Keratinocyte (primary cell): ENCODE measurements around the gene CAMKK2. TPM values are rescaled to one million over a fixed set of nuclear protein-coding genes. Genes with fewer than 3 reads are reported as not detected.
A peak's percentile ranks its signal among the peaks of the same experiment; 100 is the strongest.

Source experiments
- DNase-seq: peaks from one replicate; pipeline ENCODE4 v3.0.0-alpha.2; 2011; ENCODE audit warnings: low read depth, missing footprints, low spot score
- FAIRE-seq: peaks from 2 replicates; lab custom pipeline; 2011; peaks lifted over from hg19 to GRCh38; lab: Jason Lieb, UNC
- H2AFZ ChIP-seq: 2 replicates; pipeline ENCODE4 v1.6.0; 2012; ENCODE audit warnings: low read length, control low read depth, inconsistent platforms; ENCODE audit not compliant: control insufficient read depth
- H3K27ac ChIP-seq: 2 replicates; pipeline ENCODE4 v1.5.1; 2011; ENCODE audit warnings: low read length; ENCODE audit not compliant: control insufficient read depth, insufficient read depth
- H3K27me3 ChIP-seq: 3 replicates; pipeline ENCODE4 v1.6.0; 2011; ENCODE audit warnings: low read length; ENCODE audit not compliant: control insufficient read depth, insufficient read depth; ENCODE audit errors: extremely low read depth
- H3K36me3 ChIP-seq, 2 experiments: 2 replicates in 1 of 2; 3 replicates in 1 of 2; pipeline ENCODE4 v1.5.1; 2011; ENCODE audit warnings: low read length in 2 of 2, mild to moderate bottlenecking in 1 of 2; ENCODE audit not compliant: control insufficient read depth in 2 of 2, insufficient read depth in 2 of 2; ENCODE audit errors: extremely low read depth in 1 of 2
- H3K4me1 ChIP-seq: 3 replicates; pipeline ENCODE4 v1.5.1; 2011; ENCODE audit warnings: low read length; ENCODE audit not compliant: control insufficient read depth, insufficient read depth; ENCODE audit errors: extremely low read depth
- H3K4me2 ChIP-seq: 3 replicates; pipeline ENCODE4 v1.6.0; 2011; ENCODE audit warnings: low read depth, low read length; ENCODE audit not compliant: control insufficient read depth, insufficient read depth; ENCODE audit errors: extremely low read depth
- H3K4me3 ChIP-seq, 3 experiments: fragments of 200-600 bp in 1 of 3; sonication (generic) in 1 of 3; 2 replicates in 2 of 3; 3 replicates in 1 of 3; pipeline ENCODE4 v1.5.1; 2011 to 2016; ENCODE audit warnings: low read length in 3 of 3, mild to moderate bottlenecking in 3 of 3, control low read depth in 2 of 3, inconsistent platforms in 1 of 3, low read depth in 1 of 3, mixed read lengths in 1 of 3, mixed run types in 1 of 3, moderate library complexity in 1 of 3; ENCODE audit not compliant: control insufficient read depth in 2 of 3, insufficient read depth in 2 of 3; ENCODE audit errors: extremely low read depth in 1 of 3
- H3K79me2 ChIP-seq: 2 replicates; pipeline ENCODE4 v1.6.0; 2012; ENCODE audit warnings: low read length; ENCODE audit not compliant: control insufficient read depth, insufficient read depth
- H3K9ac ChIP-seq: 3 replicates; pipeline ENCODE4 v1.6.0; 2011; ENCODE audit warnings: low read length; ENCODE audit not compliant: control insufficient read depth, insufficient read depth; ENCODE audit errors: extremely low read depth
- H3K9me1 ChIP-seq: 3 replicates; pipeline ENCODE4 v1.6.0; 2011; ENCODE audit warnings: low read length; ENCODE audit not compliant: control insufficient read depth, insufficient read depth; ENCODE audit errors: extremely low read depth
- H3K9me3 ChIP-seq: 2 replicates; pipeline ENCODE4 v1.5.1; 2012; ENCODE audit warnings: low read depth, low read length; ENCODE audit not compliant: control insufficient read depth
- H4K20me1 ChIP-seq: 3 replicates; pipeline ENCODE4 v1.6.0; 2011; ENCODE audit warnings: low read length; ENCODE audit not compliant: control insufficient read depth, insufficient read depth; ENCODE audit errors: extremely low read depth
- EZH2 ChIP-seq: IDR thresholded peaks from one replicate; pipeline ENCODE4 v1.6.1; 2012; ENCODE audit warnings: inconsistent platforms, mild to moderate bottlenecking, low read length, moderate library complexity
- dilution Hi-C: fragments of 300-500 bp; cut with MboI; formaldehyde crosslinking; loops from one replicate; pipeline ENCODE4 v1.7.0; 2020; ENCODE audit warnings: low sequenced_read_pairs; ENCODE audit not compliant: extremely low pct_ligation_motif_present
- polyA plus RNA-seq, 5 experiments: library from polyadenylated mRNA; depleted of rRNA in 3 of 5; stranded (reverse) in 3 of 5; stranded (forward) in 1 of 5; unstranded in 1 of 5; fragments of >200 nt; gene quantifications; 1 replicate in 1 of 5; 2 replicates in 3 of 5; 3 replicates in 1 of 5; pipeline versions ENCODE4 v1.2.1 to v1.2.3, GENCODE V29; 2011 to 2012; ENCODE audit warnings: missing spikeins in 2 of 5, low read depth in 1 of 5, low replicate concordance in 1 of 5
- TF ChIP-seq, protein P1 (sequence below), 3 experiments: IDR thresholded peaks in 1 of 3; conservative IDR thresholded peaks in 1 of 3; optimal IDR thresholded peaks in 1 of 3; 2 replicates in 2 of 3; 3 replicates in 1 of 3; pipeline versions ENCODE3 to v1.5.1; 2011; ENCODE audit warnings: low read length in 3 of 3, mild to moderate bottlenecking in 3 of 3, moderate library complexity in 2 of 3, control low read depth in 1 of 3, inconsistent platforms in 1 of 3; ENCODE audit not compliant: insufficient read depth in 2 of 3; ENCODE audit errors: extremely low read depth in 1 of 3

Gene CAMKK2
- polyA plus RNA-seq, 1 donor (not counting 4 experiments of a cell fraction or from before 2014, with no cell fraction given) = 18.6 TPM

DNA sequence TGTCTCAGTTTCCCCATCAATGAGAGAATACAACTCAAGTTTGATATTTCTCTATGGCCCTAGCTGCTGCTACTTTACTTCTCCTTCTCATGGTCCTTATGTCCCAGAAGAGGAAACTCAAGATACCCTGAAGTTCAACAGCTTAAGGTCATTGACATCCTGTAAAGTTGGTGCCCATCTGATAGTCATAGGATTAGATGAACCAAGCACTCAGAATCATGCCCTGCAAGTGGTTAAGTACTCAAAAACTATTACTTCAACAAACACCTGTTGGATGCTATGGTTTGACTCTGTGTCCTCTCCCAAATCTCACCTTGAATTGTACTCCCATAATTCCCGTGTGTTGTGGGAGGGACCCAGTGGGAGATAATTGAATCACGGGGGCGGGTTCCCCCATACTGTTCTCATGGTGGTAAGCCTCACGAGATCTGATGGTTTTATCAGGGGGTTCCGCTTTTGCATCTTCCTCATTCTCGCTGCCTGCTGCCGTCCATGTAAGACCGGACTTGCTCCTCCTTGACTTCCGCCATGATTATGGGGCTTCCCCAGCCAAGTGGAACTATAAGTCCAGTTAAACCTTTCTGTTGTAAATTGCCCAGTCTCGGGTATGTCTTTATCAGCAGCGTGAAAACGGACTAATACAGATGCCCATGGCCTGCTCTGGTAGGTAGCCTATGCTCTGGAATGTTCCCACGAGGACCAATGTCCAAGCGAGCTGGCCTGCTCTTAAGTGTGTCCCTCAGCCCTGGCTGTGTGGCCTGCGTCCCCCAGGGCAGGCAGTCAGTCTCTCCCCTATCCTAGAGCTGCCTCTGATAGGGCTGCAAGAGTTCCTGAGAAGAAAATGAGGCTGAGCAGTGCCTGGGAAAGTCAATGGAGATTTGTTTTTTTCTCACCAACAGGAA, 18.1 kb downstream of the CAMKK2 start:
- H3K36me3 ChIP-seq = peaks cover 0 to 13% of the 10 kb centered on the region in 2 experiments
- H4K20me1 ChIP-seq = no peaks in the 10 kb centered on the region
- DNase-seq = no peak
- H3K4me1 ChIP-seq = peaks cover 11% of the 10 kb centered on the region
- no peaks in the 10 kb centered on the region for H3K9me3 ChIP-seq
- no peaks in the 10 kb centered on the region for H3K9me1 ChIP-seq
- no peaks in the 10 kb centered on the region for H3K27me3 ChIP-seq
- H3K79me2 ChIP-seq = no peaks in the 10 kb centered on the region
- dilution Hi-C loops = no loop called here
- H3K4me2 ChIP-seq = no peak overlapping the region
- H2AFZ ChIP-seq = no peak overlapping the region
- TF ChIP-seq, protein P1, sequence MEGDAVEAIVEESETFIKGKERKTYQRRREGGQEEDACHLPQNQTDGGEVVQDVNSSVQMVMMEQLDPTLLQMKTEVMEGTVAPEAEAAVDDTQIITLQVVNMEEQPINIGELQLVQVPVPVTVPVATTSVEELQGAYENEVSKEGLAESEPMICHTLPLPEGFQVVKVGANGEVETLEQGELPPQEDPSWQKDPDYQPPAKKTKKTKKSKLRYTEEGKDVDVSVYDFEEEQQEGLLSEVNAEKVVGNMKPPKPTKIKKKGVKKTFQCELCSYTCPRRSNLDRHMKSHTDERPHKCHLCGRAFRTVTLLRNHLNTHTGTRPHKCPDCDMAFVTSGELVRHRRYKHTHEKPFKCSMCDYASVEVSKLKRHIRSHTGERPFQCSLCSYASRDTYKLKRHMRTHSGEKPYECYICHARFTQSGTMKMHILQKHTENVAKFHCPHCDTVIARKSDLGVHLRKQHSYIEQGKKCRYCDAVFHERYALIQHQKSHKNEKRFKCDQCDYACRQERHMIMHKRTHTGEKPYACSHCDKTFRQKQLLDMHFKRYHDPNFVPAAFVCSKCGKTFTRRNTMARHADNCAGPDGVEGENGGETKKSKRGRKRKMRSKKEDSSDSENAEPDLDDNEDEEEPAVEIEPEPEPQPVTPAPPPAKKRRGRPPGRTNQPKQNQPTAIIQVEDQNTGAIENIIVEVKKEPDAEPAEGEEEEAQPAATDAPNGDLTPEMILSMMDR (optimal IDR thresholded peaks at IDR 0.05 in 1 of 3, IDR thresholded peaks at IDR 0.05 in 1 of 3, conservative IDR thresholded peaks at IDR 0.05 in 1 of 3; ENCODE audit: extremely low read depth in 1 of 3, insufficient read depth in 2 of 3, low read length in 3 of 3) = no peak
- TF ChIP-seq EZH2 = no peak
- H3K4me3 ChIP-seq = no peak overlapping the region
- H3K9ac ChIP-seq = no peak overlapping the region
- H3K27ac ChIP-seq = no peak overlapping the region
- FAIRE-seq = no peak

DNA sequence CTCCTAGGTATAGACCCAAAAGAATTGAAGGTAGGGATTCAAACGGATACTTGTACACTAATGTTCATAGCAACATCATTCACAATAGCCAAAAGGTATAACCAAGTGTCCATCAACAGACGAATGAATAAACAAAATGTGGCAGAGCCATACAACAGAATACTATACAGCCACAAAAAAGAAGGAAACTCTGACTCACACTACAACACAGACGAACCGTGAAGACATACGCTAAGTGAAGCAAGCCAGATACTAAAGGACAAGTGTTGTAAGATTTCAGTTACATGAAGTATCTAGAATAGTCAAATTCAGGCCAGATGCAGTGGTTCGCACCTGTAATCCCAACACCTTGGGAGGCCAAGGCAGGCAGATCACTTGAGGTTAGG, 19.1 kb downstream of the CAMKK2 start:
- FAIRE-seq (no peak), DNase-seq (no peak)
- Histone ChIP-seq H3K9me3 (no peaks in the 10 kb centered on the region), H3K36me3 (peaks cover 5 to 15% of the 10 kb centered on the region in 2 experiments), H4K20me1 (no peaks in the 10 kb centered on the region), H3K27me3 (no peaks in the 10 kb centered on the region), H2AFZ (no peak overlapping the region), H3K9ac (no peak overlapping the region), H3K79me2 (no peaks in the 10 kb centered on the region), H3K4me1 (peaks cover 11% of the 10 kb centered on the region), H3K4me3 (no peak overlapping the region), H3K9me1 (no peaks in the 10 kb centered on the region), H3K27ac (peak overlapping the region; percentile 63), H3K4me2 (peak overlapping the region; percentile 27)
- TF ChIP-seq, protein P1 (optimal IDR thresholded peaks at IDR 0.05 in 1 of 3, IDR thresholded peaks at IDR 0.05 in 1 of 3, conservative IDR thresholded peaks at IDR 0.05 in 1 of 3; ENCODE audit: extremely low read depth in 1 of 3, insufficient read depth in 2 of 3, low read length in 3 of 3) = no peak
- no peak for TF ChIP-seq EZH2
- dilution Hi-C loops = no loop called here
